NCI-H2196 (cell line): Measurements from ENCODE around the gene PCDHGB3.
"Not testable (repeated sequence)": the region's sequence is repeated elsewhere in the genome, so short reads cannot be mapped to it uniquely, and the experiment has no call there.

Experiments used
- DNase-seq: peaks from one replicate; lab custom pipeline; 2025; ENCODE audit not compliant: unreplicated experiment; lab: John Stamatoyannopoulos, UW

PCDHGB3 gene

GRCh38 chr5:141356950-141357349, 13.1 kb upstream of the PCDHGB3 start:
- DNase-seq, result no peak

GRCh38 chr5:141359790-141360426, 10.1 kb upstream of the PCDHGB3 start, which contains the start of gene PCDHGB2:
Gene PCDHGB2, plus strand, starts transcription at chr5:141359994. Its CDS starts 142 bp downstream, at chr5:141360136.
- no peak for DNase-seq

DNA sequence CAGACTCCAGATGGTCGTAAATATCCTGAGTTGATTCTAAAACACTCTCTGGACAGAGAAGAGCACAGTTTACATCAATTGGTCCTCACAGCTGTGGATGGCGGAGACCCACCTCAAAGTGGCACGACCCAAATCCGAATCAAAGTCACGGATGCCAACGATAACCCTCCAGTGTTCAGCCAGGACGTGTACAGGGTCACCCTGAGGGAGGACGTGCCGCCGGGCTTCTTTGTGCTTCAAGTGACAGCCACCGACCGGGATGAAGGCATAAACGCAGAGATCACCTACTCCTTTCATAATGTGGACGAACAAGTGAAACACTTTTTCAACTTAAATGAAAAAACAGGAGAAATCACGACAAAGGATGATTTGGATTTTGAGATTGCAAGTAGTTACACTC, 9.4 kb upstream of the PCDHGB3 start:
- no peak for DNase-seq

DNA sequence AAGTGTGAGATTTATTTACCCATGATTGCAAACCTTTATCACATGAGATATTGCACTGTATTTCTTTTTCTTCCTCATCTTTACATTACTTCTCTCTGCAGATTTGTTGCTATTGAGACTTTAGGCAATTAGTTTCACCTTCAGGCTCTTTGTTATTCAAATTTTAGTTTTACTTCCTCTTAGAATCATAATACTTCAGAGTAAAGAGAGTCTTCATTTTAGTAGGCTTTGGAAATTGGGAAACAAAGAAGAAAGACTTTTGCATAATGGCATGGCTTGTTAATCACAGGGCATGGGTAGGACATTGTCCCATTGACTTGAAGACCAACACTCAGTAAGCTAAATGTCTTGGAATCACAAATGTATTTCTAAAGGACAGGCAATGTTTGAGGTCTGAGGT, 7.3 kb upstream of the PCDHGB3 start:
- DNase-seq, result no peak

DNA sequence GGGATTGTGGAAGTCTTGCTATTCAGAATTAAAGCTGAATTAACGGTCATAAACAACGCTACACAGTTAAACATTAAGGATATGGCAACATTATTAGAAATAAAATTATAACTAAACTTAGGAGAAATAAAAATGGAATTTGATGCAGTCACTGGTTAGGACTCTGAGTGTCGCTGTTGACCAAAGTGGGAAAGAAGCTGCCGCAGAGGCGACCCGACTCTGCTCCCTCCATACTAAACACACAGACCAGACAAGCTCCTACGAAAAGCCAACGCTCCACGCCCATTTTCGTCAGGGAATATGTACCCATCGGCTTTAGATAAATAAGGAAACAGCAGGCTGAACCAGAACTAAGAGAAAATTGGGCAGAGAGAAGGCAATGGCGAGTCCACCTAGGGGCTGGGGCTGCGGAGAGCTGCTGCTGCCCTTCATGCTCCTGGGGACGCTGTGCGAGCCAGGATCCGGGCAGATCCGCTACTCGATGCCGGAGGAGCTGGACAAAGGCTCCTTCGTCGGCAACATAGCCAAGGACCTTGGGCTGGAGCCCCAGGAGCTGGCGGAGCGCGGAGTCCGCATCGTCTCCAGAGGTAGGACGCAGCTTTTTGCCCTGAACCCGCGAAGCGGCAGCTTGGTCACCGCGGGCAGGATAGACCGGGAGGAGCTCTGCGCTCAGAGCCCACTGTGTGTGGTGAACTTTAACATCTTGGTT, 5.9 kb upstream of the PCDHGB3 start, which contains the start of gene PCDHGA5:
Gene PCDHGA5 (plus strand): TSS at position 211 of the 709 bp plus-strand sequence. CDS start 169 bp downstream, at position 380.
- DNase-seq, result no peak

- no peak for DNase-seq
Measured at GRCh38 chr5:141366016-141366896, 3.8 kb upstream of the PCDHGB3 start.

GRCh38 chr5:141371572-141372475, 1.8 kb downstream of the PCDHGB3 start:
- no peak for DNase-seq

- no peak for DNase-seq
Measured at GRCh38 chr5:141373673-141374317, 3.8 kb downstream of the PCDHGB3 start, which contains the start of gene PCDHGA6. Gene PCDHGA6, plus strand, starts transcription at chr5:141373891. Its CDS starts 193 bp downstream, at chr5:141374084.

GRCh38 chr5:141374627-141375026, 4.6 kb downstream of the PCDHGB3 start:
- DNase-seq, result no peak

DNA sequence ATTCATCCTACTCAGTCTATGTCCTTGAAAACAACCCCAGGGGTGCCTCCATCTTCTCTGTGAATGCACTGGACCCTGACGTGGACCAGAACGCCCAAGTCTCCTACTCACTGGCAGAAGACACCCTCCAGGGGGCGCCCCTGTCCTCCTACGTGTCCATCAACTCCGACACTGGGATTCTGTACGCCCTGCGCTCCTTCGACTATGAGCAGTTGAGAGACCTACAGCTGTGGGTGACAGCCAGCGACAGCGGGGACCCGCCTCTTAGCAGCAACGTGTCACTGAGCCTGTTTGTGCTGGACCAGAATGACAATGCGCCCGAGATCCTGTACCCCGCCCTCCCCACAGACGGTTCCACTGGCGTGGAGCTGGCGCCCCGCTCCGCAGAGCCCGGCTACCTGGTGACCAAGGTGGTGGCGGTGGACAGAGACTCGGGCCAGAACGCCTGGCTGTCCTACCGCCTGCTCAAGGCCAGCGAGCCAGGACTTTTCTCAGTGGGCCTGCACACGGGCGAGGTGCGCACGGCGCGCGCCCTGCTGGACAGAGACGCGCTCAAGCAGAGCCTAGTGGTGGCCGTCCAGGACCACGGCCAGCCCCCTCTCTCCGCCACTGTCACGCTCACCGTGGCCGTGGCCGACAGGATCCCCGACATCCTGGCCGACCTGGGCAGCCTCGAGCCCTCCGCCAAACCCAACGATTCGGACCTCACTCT, 5.6 kb downstream of the PCDHGB3 start:
- DNase-seq, result not testable (repeated sequence)

DNA sequence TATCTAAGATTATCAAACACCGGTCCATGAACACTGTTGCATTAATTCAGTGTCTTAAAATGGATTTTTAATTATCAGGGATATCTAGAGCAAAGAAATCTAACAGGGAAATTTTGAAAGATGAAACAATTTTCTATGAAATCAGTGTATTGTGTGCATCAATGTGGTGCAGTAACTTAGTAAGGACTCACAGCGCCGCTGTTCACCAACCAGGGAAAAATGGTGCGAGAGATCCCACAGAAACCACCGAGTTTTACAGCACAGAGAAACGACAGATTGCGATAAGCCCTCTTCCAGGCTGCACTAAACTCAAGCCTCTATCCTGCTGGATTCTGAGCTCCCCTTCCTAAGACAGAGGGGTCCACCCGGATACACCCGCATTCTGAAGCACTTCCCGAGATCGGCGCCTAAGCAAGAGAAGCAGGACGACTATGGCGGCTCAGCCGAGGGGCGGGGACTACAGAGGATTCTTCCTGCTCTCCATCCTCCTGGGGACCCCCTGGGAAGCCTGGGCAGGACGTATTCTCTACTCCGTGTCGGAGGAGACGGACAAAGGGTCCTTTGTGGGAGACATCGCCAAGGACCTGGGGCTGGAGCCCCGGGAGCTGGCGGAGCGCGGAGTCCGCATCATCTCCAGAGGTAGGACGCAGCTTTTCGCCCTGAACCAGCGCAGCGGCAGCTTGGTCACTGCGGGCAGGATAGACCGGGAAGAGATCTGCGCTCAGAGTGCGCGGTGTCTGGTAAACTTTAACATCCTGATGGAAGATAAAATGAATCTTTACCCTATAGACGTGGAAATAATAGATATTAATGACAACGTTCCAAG, 12.6 kb downstream of the PCDHGB3 start, which contains the start of gene PCDHGA7:
Gene PCDHGA7 (plus strand): TSS at position 274 of the 826 bp plus-strand sequence. CDS start 158 bp downstream, at position 432.
- no peak for DNase-seq

GRCh38 chr5:141383345-141383744, 13.3 kb downstream of the PCDHGB3 start:
- DNase-seq, result no peak

- DNase-seq, result no peak
Measured at GRCh38 chr5:141384471-141385267, 14.6 kb downstream of the PCDHGB3 start.

GRCh38 chr5:141387557-141388311, 17.7 kb downstream of the PCDHGB3 start, which contains the start of gene PCDHGB4:
Gene PCDHGB4, plus strand, starts transcription at chr5:141387698. Its CDS starts 187 bp downstream, at chr5:141387885.
- DNase-seq, result not testable (repeated sequence)

- no peak for DNase-seq
Measured at GRCh38 chr5:141388661-141389060, 18.6 kb downstream of the PCDHGB3 start.
